GM11168 (cell line): ENCODE measurements around the gene DNAJC7.

ENCODE experiments used
- in situ Hi-C: fragments of 300-500 bp; cut with MboI; formaldehyde crosslinking; loops from one replicate; pipeline ENCODE4 v1.12.0; 2022; ENCODE audit warnings: low sequenced_read_pairs; ENCODE audit not compliant: unreplicated experiment

Gene DNAJC7

DNA sequence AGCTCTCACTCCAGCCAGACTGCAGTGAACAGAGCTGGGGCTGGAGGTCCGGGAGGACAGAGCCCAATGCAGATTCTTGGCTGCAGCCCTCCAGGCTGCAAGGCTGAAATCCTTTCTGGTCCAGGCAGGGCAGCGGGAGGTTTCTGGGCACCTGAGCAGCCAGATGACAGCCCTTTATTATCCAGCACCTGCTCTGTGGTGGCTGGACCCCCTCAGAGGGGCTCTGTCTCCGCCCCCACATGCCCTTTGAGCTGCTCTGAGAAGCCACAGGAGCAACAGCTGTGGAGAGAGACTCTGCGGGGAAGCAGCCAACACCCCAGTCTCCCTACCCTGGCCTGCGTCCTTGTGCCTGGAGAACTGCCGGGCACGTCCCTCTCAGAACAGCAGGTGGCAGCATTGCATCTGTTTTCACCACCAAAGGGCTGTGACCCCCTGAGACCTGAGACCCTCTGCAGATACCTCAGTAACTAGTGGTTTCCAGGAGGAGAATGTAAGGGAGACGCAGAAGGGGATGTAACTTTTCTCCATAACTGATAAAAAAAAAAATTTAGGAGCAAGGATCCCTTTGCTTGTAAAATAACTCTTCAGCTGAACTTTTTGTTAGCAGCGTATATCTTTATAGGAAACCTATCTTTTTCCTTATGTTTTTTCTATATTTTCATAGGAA, 54.3 kb downstream of the DNAJC7 start:
- in situ Hi-C loops = no loop called here

DNA sequence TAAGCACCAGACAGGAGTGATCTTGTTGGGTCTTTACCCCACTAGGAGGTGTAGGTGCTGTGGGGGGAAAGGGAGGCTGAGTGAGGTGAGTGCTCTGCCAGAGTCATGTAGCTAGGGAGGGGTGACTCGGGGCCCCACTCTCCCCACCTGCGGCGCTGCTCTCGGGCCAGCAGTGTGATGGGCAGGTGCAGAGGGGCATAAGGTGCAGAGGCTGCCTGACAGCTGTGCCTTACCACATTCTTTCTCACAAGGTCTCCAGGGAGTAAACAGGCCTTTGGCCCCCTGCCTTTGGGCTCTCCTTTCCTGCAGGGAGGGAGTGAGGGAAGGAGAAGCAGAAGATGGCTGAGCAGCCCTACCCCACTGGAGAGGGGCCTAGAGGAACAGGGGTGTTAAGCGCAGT, 55.1 kb downstream of the DNAJC7 start:
- in situ Hi-C loops = no loop called here

DNA sequence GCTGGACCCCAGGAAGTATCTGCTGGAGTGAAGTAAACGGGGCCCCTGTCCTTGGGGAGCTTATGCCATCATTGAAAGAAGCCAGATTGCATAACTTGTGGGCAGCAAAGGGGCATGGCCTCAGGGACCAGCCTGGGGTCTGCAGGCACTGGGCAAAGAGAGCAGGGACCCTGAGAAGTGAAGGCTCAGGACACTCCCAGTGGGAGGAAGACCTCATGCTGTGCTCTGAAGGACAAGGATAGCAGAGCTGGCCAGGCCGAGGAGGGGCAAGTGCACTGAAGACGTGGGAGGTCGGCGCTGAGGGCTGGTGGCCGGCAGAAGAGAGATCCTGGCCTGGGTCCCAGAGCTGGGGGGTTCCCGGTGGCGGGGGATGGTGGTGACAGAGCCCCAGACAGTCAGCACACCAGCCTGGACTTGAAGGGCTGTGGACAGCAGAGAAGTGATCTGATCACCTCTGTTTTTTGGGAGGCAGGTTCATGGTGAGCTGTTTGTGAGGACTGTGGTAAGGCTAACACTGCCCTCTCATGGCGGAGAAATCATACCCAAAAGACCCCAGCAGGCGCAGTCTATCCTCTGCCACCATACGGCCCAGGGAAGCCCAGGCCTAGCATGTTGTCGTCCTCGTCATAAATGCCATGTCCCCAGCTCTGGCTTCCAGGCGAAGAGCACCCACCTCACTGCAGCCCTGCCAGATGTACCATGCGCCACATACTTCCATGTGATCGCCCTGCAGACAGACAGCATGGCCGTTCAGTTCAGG, 57.7 kb downstream of the DNAJC7 start:
- in situ Hi-C loops = loop anchor here (5.0 kb wide), 1 partner anchor 153 kb away; the partner anchor contains the start of gene DHX58

DNA sequence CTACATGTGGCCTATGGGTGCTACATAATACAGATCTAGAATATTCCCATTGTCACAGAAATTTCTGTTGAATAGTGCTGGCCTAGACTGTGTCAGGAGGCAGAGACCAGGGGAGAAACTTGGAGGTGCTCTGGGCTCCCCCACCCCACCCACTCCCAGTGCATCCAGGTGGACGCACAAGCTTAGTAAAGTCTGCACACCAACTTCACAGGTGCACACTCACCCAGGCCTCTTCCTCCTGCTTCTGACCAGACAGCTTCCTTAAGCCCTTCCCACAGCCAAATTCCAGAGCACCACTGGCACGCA, 58.3 kb downstream of the DNAJC7 start:
- in situ Hi-C loops = loop anchor here (5.0 kb wide), 1 partner anchor 153 kb away; the partner anchor contains the start of gene DHX58

DNA sequence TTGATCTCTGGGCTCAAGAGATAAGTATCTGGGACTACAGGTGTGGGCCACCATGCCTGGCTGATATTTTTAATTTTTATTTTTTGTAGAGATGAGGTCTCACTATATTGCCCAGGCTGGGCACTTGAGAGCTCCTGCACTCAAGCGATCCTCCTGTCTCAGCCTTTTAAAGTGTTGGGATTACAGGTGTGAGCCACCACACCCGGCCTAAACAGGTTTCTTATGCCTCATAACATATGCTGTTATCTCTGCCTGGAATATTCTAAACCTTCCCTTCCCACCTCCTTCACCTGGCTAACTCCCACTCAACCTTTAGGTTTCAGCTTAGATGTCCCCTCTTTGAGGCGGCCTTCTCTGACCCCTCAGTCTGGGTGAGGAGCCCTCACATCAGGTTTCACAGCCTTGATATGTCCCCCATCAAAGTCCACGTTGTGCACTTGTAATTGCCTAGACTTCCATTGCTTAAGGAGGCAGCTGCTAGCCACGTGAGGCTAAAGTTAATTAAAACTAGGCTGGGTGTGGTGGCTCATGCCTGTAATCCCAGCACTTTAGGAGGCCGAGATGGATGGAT, 59.3 kb downstream of the DNAJC7 start:
- in situ Hi-C loops = loop anchor here (5.0 kb wide), 1 partner anchor 154 kb away; the partner anchor contains the start of gene DHX58

DNA sequence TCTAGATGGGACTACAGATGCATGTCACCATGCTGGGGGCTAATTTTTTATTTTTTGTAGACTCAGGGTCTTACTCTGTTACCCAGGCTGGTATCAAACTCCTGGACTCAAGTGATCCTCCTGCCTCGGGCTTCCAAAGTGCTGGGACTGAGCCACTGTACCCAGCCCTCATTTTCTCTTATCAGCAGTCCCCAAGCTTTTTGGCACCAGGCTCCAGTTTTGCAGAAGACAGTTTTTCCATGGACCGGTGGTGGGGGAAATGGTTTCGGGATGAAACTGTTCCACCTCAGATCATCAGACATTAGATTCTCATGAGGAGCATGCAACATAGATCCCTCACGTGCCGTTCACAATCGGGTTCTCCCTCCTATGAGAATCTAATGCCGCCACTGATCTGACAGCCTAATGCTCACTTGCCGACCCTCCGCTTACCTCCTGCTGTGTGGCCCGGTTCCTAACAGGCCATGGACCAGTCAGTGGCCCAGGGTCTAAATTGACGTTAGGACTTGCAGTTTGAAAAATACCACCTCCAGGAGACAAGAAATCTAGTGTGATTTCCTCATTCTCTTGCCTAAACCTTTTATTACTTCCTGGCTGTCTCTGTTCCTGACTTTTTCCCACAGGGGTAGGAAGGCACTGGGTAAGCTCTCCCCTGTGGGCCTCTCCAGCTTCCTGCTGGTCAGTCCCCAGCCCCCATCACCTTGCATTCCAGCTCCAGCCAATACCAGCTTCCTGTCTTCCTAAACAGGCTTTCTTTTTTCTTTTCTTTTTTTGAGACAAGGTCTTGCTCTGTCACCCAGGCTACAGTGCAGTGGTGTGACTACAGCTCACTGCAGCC, 60.0 kb downstream of the DNAJC7 start:
- in situ Hi-C loops = loop anchor here (5.0 kb wide), 1 partner anchor 155 kb away; the partner anchor contains the start of gene DHX58

DNA sequence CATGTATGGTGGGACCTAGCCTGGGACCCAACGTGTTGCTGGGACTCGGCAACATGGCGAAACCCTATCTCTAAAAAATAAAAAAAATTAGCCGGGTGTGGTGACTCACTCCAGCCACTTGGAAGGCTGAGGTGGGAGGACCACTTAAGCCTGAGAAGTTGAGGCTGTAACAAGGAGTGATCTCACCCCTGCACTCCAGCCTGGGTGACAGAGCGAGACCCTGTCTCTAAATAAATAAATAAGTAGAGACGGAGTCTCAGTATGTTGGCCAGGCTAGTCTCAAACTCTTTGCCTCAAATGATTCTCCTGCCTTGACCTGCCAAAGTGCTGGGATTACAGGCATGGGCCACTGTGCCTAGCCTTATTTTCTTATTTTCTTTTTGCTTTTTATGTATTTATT, 60.7 kb downstream of the DNAJC7 start:
- in situ Hi-C loops = loop anchor here (5.0 kb wide), 1 partner anchor 156 kb away; the partner anchor contains the start of gene DHX58

DNA sequence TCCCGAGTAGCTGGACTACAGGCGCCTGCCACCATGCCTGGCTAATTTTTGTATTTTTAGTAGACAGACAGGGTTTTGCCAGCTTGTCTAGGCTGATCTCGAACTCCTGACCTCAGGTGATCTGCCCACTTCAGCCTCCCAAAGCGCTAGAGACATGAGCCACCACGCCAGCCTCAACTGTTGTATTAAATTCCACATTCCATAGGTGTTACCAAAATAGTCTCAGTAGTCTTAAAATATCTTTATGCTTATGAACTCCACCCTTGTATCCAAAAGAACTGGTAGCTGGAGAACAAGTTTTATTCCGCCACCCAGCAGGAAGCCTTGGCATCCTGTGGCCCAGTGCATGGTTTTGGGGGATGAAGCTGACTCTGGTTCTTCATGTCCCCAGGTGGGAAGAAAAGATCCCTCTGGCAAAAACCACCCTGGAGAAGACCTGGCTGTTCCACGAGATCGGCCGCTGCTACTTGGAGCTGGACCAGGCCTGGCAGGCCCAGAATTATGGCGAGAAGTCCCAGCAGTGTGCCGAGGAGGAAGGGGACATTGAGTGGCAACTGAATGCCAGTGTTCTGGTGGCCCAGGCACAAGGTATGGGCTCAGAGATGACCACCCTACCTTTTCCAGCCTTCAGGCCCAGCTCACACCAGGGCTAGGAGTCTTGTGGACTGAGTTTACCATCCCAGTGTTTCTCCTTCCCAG, 68.3 kb downstream of the DNAJC7 start:
- in situ Hi-C loops = no loop called here

DNA sequence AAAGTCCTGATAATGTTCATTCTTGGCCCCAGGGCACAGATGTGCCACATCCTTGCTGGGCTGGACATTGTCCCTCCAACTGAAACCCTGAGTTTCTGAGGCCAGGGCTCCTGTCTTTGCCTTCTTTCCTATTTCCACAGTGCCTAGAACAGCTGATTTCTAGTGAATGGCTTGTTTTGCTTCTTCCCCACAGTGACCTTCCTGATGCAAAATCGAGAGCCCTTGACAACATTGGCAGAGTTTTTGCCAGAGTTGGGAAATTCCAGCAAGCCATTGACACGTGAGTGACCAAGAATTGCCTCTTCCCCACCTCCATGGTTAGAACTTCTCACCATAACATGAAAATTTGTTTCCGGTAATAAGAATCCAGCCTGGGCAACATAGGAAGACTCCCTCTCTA, 72.3 kb downstream of the DNAJC7 start:
- in situ Hi-C loops = no loop called here

DNA sequence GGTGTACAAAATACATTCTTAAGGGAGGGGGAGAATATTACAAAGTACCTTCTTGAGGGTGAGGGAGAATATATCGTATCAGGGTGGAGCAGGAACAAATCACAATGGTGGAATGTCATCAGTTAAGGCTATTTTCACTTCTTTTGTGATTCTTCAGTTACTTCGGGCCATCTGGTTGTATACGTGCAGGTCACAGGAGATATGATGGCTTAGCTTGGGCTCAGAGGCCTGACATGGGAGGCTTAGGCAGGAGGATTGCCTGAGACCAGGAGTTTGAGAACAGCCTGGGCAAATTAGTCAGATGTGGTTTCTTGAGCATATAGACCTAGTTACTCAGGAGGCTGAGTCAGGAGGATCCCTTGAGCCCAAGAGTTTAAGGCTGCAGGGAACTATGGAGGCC, 73.7 kb downstream of the DNAJC7 start:
- in situ Hi-C loops = no loop called here

DNA sequence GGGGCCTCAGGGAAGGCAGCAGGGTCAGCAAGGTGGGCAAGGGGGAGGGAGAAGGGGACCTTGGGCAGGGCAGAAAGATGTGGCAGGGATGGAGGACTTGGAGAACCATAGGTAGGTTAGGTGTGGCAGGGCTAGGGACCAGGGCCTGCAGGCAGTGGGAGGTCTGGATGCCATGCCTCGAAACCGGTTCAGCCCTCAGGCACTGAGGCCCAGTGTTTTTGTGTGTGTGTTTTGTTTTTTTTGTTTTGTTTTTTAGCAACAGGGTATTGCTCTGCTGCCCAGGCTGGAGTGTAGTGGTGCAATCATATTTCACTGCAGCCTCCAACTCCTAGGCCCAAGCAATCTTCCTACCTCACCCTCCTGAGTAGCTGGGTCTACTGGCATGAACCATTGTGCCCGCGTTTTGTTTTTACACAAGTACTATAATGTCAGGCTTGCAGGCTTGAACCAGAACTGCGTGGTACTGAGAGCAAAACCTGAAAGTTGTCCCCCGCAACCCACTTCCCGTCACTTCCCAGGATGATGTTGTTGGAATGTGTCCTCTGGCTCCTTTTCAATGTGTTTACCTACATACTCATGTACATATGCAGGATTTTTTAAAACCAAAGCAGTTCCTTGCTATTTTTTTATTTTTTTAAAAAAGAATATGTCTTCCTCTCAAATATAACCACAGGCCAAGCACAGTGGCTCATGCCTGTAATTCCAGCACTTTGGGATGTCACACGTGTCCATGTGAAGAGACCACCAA, 74.4 kb downstream of the DNAJC7 start:
- in situ Hi-C loops = no loop called here

DNA sequence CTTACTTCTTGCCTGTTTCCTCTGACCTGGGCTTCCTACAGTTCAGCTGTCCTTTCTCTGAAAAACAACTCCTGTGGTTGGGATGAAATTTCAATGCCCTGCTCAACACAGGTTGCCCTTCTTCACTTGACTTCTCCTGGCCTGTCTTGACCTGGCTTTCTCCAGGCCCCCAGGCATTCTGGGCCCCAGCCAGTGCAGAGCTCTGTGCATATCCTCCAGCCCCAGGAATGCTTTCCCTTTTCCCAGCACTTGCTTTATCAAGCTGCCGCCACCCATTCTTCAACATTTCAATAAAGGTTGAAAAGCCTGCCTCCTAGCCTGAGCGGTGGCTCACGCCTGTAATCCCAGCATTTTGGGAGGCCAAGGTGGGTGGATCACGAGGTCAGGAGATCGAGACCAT, 76.1 kb downstream of the DNAJC7 start:
- in situ Hi-C loops = no loop called here

DNA sequence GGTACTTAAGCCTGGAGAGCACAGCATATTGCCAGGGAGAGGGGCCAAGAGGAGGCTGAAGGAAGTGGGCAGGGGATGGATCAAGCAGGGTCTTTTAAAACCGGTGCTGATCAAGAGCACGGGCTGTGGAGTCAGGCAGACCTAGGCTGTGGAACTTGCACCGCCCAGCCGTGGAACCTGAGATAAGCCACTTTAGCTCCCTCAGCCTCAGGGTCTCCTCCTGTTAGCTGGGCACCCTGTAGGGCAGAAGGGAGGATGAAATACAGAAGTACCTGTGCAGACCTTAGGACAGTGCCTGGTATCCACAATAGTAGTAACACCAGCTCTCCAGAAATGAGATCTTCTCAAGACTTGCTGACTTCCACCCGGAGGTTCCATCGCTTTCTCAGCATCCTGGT, 77.5 kb downstream of the DNAJC7 start:
- in situ Hi-C loops = no loop called here

DNA sequence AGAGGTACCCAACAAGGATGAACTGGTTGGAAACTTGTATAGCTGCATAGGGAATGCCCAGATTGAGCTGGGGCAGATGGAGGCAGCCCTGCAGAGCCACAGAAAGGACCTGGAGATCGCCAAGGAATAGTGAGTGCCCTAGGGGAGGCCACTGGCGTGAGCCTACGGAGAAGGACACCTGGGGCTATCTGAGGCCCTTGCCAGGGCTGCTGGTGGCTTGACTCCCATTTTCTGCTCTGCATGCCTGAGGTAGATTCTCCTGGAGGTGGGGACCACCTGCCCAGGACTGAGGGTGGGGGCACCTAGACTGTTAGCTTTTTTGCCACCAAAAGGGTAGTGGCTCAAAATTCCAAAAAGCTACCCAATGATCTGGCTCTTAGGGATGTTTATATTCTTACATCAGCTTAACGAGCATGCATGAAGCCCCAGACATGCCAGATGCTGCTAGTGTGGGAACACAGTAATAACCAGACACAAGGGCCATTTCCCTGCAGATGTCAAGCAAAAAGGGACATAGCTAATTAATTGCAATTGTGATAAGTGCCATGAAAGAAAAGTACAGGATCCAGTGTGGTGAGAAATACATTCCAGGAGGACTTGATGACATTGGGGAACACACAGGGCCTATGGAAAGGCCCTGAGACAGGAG, 78.1 kb downstream of the DNAJC7 start:
- in situ Hi-C loops = no loop called here

DNA sequence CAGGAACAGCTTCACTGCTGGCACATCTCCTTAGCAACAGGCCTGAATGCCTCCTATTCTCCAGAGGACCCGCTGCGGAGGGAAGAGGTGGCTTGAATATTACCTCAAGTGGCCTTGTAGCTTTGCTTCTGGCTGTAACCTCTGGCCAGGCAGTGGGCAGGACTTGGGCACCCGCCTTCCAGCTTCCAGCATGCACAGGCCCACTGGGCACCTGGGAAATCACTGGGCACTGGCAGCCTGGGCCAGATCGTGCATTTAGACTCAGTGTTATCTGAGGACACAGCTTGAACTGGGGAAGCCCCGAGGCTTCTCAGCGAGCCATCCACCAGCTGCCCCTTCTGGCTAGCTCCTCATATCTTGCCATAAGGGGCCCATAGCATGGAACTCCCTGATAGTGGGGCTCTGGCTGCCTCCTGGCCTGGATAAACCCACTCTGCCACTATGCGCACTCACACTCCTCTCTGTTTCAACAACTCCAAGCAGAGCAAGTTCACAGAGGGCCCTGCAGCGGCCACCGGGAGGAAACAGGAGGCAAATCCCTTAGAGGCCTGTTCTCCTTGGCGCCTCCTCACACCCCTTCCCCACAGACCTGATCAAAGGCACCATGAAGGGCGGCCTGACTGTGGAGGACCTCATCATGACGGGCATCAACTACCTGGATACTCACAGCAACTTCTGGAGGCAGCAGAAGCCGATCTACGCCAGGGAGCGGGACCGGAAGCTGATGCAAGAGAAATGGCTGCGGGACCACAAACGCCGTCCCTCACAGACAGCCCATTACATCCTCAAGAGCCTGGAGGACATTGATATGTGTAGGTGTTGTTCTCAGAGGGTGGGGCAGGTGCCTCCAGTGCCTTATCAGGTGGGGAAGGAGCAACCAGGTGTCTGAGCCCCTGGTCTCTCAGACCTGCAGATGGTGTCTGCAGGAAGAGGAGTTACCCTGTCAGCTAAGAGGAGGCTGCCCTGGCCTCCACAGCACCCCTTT, 79.0 kb downstream of the DNAJC7 start:
- in situ Hi-C loops = no loop called here

DNA sequence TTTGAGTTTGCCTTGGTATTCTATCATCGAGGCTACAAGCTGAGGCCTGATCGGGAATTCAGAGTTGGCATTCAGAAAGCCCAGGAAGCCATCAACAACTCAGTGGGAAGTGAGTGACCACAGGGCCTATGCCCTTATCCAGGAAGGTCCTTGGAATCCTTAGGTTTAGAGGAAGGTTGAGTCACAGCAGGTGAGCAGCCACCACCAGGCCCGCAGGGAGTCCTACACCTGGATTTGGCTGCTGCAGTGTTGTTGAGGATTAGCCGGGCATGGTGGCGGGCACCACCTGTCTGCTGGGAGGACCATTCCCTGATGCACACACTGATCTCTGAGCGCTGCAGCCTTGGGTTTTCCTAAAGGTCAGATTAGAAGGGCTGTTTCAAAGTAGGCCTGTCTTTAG, 81.6 kb downstream of the DNAJC7 start:
- in situ Hi-C loops = no loop called here

DNA sequence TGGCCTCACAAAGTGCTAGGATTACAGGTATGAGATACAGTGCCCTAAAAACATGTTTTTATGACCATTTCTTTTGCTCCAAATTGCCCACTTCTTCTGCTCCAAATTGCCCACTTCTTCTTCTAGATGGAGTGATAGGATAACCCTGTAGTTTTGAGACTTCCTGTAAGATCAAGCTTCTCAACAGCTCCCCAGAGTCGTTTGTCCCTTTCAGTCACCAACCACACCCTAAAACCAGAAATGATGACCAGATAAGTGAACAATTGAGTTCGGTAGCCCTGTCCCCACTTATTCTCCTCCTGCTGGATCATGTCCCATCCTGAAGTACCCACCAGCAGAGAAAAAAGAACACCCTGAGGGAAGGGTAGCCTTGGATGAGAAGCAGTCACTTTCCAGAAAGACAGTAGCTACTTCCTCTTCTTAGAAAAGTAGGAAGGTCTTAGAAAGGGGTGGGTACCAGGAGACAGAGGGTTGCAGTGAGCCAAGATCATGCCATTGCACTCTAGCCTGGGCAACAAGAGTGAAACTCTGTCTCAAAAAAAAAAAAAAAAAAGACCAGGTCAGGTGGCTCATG, 84.3 kb downstream of the DNAJC7 start:
- in situ Hi-C loops = no loop called here
